Keratinocyte (primary cell): ENCODE measurements around the gene RTN1. TPM values are rescaled to one million over a fixed set of nuclear protein-coding genes. Genes with fewer than 3 reads are reported as not detected.

Experiments used
- DNase-seq: peaks from one replicate; pipeline ENCODE4 v3.0.0-alpha.2; 2011; ENCODE audit warnings: low read depth, missing footprints, low spot score
- FAIRE-seq: peaks from 2 replicates; lab custom pipeline; 2011; peaks lifted over from hg19 to GRCh38; lab: Jason Lieb, UNC
- H2AFZ ChIP-seq: 2 replicates; pipeline ENCODE4 v1.6.0; 2012; ENCODE audit warnings: low read length, control low read depth, inconsistent platforms; ENCODE audit not compliant: control insufficient read depth
- H3K27ac ChIP-seq: 2 replicates; pipeline ENCODE4 v1.5.1; 2011; ENCODE audit warnings: low read length; ENCODE audit not compliant: control insufficient read depth, insufficient read depth
- H3K27me3 ChIP-seq: 3 replicates; pipeline ENCODE4 v1.6.0; 2011; ENCODE audit warnings: low read length; ENCODE audit not compliant: control insufficient read depth, insufficient read depth; ENCODE audit errors: extremely low read depth
- H3K36me3 ChIP-seq, 2 experiments: 2 replicates in 1 of 2; 3 replicates in 1 of 2; pipeline ENCODE4 v1.5.1; 2011; ENCODE audit warnings: low read length in 2 of 2, mild to moderate bottlenecking in 1 of 2; ENCODE audit not compliant: control insufficient read depth in 2 of 2, insufficient read depth in 2 of 2; ENCODE audit errors: extremely low read depth in 1 of 2
- H3K4me1 ChIP-seq: 3 replicates; pipeline ENCODE4 v1.5.1; 2011; ENCODE audit warnings: low read length; ENCODE audit not compliant: control insufficient read depth, insufficient read depth; ENCODE audit errors: extremely low read depth
- H3K4me2 ChIP-seq: 3 replicates; pipeline ENCODE4 v1.6.0; 2011; ENCODE audit warnings: low read depth, low read length; ENCODE audit not compliant: control insufficient read depth, insufficient read depth; ENCODE audit errors: extremely low read depth
- H3K4me3 ChIP-seq, 3 experiments: fragments of 200-600 bp in 1 of 3; sonication (generic) in 1 of 3; 2 replicates in 2 of 3; 3 replicates in 1 of 3; pipeline ENCODE4 v1.5.1; 2011 to 2016; ENCODE audit warnings: low read length in 3 of 3, mild to moderate bottlenecking in 3 of 3, control low read depth in 2 of 3, inconsistent platforms in 1 of 3, low read depth in 1 of 3, mixed read lengths in 1 of 3, mixed run types in 1 of 3, moderate library complexity in 1 of 3; ENCODE audit not compliant: control insufficient read depth in 2 of 3, insufficient read depth in 2 of 3; ENCODE audit errors: extremely low read depth in 1 of 3
- H3K79me2 ChIP-seq: 2 replicates; pipeline ENCODE4 v1.6.0; 2012; ENCODE audit warnings: low read length; ENCODE audit not compliant: control insufficient read depth, insufficient read depth
- H3K9ac ChIP-seq: 3 replicates; pipeline ENCODE4 v1.6.0; 2011; ENCODE audit warnings: low read length; ENCODE audit not compliant: control insufficient read depth, insufficient read depth; ENCODE audit errors: extremely low read depth
- H3K9me1 ChIP-seq: 3 replicates; pipeline ENCODE4 v1.6.0; 2011; ENCODE audit warnings: low read length; ENCODE audit not compliant: control insufficient read depth, insufficient read depth; ENCODE audit errors: extremely low read depth
- H3K9me3 ChIP-seq: 2 replicates; pipeline ENCODE4 v1.5.1; 2012; ENCODE audit warnings: low read depth, low read length; ENCODE audit not compliant: control insufficient read depth
- H4K20me1 ChIP-seq: 3 replicates; pipeline ENCODE4 v1.6.0; 2011; ENCODE audit warnings: low read length; ENCODE audit not compliant: control insufficient read depth, insufficient read depth; ENCODE audit errors: extremely low read depth
- EZH2 ChIP-seq: IDR thresholded peaks from one replicate; pipeline ENCODE4 v1.6.1; 2012; ENCODE audit warnings: inconsistent platforms, mild to moderate bottlenecking, low read length, moderate library complexity
- dilution Hi-C: fragments of 300-500 bp; cut with MboI; formaldehyde crosslinking; loops from one replicate; pipeline ENCODE4 v1.7.0; 2020; ENCODE audit warnings: low sequenced_read_pairs; ENCODE audit not compliant: extremely low pct_ligation_motif_present
- polyA plus RNA-seq, 5 experiments: library from polyadenylated mRNA; depleted of rRNA in 3 of 5; stranded (reverse) in 3 of 5; stranded (forward) in 1 of 5; unstranded in 1 of 5; fragments of >200 nt; gene quantifications; 1 replicate in 1 of 5; 2 replicates in 3 of 5; 3 replicates in 1 of 5; pipeline versions ENCODE4 v1.2.1 to v1.2.3, GENCODE V29; 2011 to 2012; ENCODE audit warnings: missing spikeins in 2 of 5, low read depth in 1 of 5, low replicate concordance in 1 of 5
- TF ChIP-seq, protein P1 (sequence below), 3 experiments: IDR thresholded peaks in 1 of 3; conservative IDR thresholded peaks in 1 of 3; optimal IDR thresholded peaks in 1 of 3; 2 replicates in 2 of 3; 3 replicates in 1 of 3; pipeline versions ENCODE3 to v1.5.1; 2011; ENCODE audit warnings: low read length in 3 of 3, mild to moderate bottlenecking in 3 of 3, moderate library complexity in 2 of 3, control low read depth in 1 of 3, inconsistent platforms in 1 of 3; ENCODE audit not compliant: insufficient read depth in 2 of 3; ENCODE audit errors: extremely low read depth in 1 of 3

The RTN1 gene
- polyA plus RNA-seq, 1 donor (not counting 4 experiments of a cell fraction or from before 2014, with no cell fraction given): 0.05 TPM

DNA sequence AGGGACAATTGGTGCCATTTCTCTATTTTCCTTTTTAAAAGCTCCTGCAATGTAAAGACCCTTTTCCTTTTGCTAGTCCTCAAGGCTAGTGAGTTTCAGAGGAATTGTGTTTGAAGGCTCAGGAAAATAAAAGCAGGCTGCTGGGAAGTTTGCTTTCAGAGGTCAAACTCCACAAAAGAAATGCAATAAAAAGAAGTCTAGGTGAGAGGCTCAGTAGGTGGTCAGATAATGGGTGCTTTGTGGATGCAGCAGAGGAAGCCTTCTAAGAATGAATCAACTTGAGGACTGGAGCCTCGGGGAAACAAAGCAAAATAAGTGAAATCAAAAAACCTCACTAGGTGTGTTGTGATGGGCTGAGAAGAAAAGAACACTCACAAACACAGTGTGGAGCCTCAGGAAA lies 304.3 kb downstream of the RTN1 start:
- dilution Hi-C loops: no loop called here
- Histone ChIP-seq H3K4me2 (no peak overlapping the region), H3K27me3 (peaks cover 8% of the 10 kb centered on the region), H3K9me3 (no peaks in the 10 kb centered on the region), H3K79me2 (no peaks in the 10 kb centered on the region), H3K9ac (no peak overlapping the region), H3K36me3 (no peaks in the 10 kb centered on the region), H3K4me1 (no peaks in the 10 kb centered on the region), H3K9me1 (no peaks in the 10 kb centered on the region), H4K20me1 (no peaks in the 10 kb centered on the region), H2AFZ (no peak overlapping the region), H3K4me3 (no peak overlapping the region), H3K27ac (no peak overlapping the region)
- TF ChIP-seq, protein P1, sequence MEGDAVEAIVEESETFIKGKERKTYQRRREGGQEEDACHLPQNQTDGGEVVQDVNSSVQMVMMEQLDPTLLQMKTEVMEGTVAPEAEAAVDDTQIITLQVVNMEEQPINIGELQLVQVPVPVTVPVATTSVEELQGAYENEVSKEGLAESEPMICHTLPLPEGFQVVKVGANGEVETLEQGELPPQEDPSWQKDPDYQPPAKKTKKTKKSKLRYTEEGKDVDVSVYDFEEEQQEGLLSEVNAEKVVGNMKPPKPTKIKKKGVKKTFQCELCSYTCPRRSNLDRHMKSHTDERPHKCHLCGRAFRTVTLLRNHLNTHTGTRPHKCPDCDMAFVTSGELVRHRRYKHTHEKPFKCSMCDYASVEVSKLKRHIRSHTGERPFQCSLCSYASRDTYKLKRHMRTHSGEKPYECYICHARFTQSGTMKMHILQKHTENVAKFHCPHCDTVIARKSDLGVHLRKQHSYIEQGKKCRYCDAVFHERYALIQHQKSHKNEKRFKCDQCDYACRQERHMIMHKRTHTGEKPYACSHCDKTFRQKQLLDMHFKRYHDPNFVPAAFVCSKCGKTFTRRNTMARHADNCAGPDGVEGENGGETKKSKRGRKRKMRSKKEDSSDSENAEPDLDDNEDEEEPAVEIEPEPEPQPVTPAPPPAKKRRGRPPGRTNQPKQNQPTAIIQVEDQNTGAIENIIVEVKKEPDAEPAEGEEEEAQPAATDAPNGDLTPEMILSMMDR (optimal IDR thresholded peaks at IDR 0.05 in 1 of 3, IDR thresholded peaks at IDR 0.05 in 1 of 3, conservative IDR thresholded peaks at IDR 0.05 in 1 of 3; ENCODE audit: extremely low read depth in 1 of 3, insufficient read depth in 2 of 3, low read length in 3 of 3): no peak
- no peak for TF ChIP-seq EZH2
- DNase-seq (no peak), FAIRE-seq (no peak)

DNA sequence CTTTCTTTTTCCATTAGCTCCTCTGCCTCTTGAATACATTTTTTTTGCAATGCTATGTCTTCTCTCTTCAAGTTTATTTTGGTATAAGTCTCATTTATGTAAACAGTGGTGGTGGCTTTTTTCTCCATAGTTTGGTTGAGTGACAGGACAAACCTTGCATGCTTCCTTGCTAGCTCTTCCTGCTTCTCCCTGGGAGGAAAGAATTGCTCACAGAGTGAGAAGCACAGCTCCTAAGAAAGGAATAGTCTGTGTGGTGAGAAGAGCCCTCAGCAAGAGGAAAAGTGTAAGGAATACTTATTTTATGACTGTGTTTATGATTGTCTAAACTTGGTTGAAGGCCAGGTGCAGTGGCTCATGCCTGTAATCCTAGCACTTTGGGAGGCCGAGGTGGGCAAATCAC lies 305.5 kb downstream of the RTN1 start:
- Histone ChIP-seq H3K27me3 (peaks cover 8% of the 10 kb centered on the region), H3K36me3 (no peaks in the 10 kb centered on the region), H4K20me1 (no peaks in the 10 kb centered on the region), H3K79me2 (no peaks in the 10 kb centered on the region), H3K4me2 (no peak overlapping the region), H3K4me1 (no peaks in the 10 kb centered on the region), H3K9ac (no peak overlapping the region), H3K4me3 (no peak overlapping the region), H2AFZ (no peak overlapping the region), H3K9me1 (no peaks in the 10 kb centered on the region), H3K9me3 (no peaks in the 10 kb centered on the region), H3K27ac (no peak overlapping the region)
- dilution Hi-C loops: no loop called here
- TF ChIP-seq EZH2: no peak
- TF ChIP-seq, protein P1 (optimal IDR thresholded peaks at IDR 0.05 in 1 of 3, IDR thresholded peaks at IDR 0.05 in 1 of 3, conservative IDR thresholded peaks at IDR 0.05 in 1 of 3; ENCODE audit: extremely low read depth in 1 of 3, insufficient read depth in 2 of 3, low read length in 3 of 3): no peak
- FAIRE-seq (no peak), DNase-seq (no peak)
